ENCODE results near the gene HDAC4. TPM values are rescaled to one million over a fixed set of nuclear protein-coding genes. Genes with fewer than 3 reads are reported as not detected.

HDAC4 gene
- total RNA-seq, 1 donor from 2014 or later, result 76.6 TPM

DNA sequence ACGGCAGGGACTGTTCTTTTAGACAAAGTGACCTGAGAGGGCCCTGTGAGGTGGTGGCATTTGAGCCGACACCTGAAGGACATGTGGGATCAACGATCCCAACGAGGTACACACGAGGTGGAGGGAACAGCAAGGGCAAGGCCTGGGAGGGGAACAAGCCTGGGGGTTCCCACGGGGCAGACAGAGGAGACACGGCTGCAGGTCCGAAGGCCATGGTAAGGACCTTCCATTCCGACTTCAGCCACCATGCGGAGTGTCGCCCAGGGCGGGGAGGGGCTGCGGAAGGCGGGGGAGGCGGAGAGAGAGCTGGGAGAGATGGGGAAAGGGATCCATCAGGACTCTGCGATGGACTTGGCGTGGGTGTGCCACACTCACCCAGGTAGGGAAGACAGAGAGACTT, 151.8 kb downstream of the HDAC4 start:
- no peak for TF ChIP-seq POLR2A (IDR thresholded peaks at IDR 0.05)
- TF ChIP-seq POLR2AphosphoS5 (IDR thresholded peaks at IDR 0.05; ENCODE audit: insufficient read depth in 1 of 2, low read depth in 1 of 2), result no peak
- TF ChIP-seq, protein P1, sequence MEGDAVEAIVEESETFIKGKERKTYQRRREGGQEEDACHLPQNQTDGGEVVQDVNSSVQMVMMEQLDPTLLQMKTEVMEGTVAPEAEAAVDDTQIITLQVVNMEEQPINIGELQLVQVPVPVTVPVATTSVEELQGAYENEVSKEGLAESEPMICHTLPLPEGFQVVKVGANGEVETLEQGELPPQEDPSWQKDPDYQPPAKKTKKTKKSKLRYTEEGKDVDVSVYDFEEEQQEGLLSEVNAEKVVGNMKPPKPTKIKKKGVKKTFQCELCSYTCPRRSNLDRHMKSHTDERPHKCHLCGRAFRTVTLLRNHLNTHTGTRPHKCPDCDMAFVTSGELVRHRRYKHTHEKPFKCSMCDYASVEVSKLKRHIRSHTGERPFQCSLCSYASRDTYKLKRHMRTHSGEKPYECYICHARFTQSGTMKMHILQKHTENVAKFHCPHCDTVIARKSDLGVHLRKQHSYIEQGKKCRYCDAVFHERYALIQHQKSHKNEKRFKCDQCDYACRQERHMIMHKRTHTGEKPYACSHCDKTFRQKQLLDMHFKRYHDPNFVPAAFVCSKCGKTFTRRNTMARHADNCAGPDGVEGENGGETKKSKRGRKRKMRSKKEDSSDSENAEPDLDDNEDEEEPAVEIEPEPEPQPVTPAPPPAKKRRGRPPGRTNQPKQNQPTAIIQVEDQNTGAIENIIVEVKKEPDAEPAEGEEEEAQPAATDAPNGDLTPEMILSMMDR (IDR thresholded peaks at IDR 0.05), result no peak
- DNase-seq (ENCODE audit: extremely low spot score in 2 of 2), result no peak
- Histone ChIP-seq H3K4me1 (peaks cover 37% of the 10 kb centered on the region), H3K27ac (no peak overlapping the region), H3K27me3 (no peaks in the 10 kb centered on the region), H3K4me3 (no peak overlapping the region), H3K36me3 (no peaks in the 10 kb centered on the region), H3K9me3 (no peaks in the 10 kb centered on the region)
- intact Hi-C loops (cut with DNase I), result no loop called here

DNA sequence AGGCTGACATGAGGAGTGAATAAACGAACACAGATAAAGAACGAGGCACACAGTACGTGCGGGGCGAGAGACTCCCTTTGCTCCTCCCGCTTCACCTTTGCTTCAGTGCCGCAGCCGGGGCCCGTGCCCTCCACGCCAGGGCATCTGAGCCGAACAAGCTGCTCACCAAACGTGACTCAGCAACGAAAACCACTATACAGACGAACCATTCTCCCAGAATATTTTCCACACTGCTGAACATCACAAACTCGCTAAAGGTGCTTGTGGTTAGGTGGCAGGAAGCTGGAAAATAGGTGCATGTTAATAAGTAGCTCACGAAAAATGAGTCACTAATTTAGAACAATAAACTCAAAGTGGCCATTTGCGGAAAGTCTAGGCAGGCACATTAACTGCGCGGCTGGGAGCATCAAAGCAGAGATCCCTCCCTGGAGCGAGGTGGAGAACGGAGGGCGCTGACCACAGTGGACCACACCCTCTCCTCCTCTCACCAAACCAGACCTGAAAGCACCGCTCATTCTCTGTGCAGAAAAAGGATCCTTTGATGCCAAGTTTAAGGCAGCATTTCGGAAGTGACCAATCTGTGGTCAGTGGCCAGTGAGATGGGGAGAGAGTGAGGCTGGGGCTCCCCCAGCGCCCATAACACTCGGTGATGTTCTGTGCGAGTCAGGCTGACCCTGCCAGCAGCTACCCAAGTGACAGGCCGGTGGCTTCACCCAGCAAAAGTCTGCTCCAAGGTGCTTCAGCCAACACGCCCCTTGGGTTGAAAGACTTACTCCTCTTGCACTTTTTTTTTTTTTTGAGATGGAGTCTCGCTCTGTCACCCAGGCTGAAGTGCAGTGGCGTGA, 153.2 kb downstream of the HDAC4 start:
- Histone ChIP-seq H3K9me3 (no peaks in the 10 kb centered on the region), H3K4me3 (no peak overlapping the region), H3K4me1 (peaks cover 37% of the 10 kb centered on the region), H3K27me3 (no peaks in the 10 kb centered on the region), H3K36me3 (no peaks in the 10 kb centered on the region), H3K27ac (no peak overlapping the region)
- no peak for DNase-seq (ENCODE audit: extremely low spot score in 2 of 2)
- TF ChIP-seq POLR2A (IDR thresholded peaks at IDR 0.05), result no peak
- TF ChIP-seq, protein P1 (IDR thresholded peaks at IDR 0.05), result no peak
- TF ChIP-seq POLR2AphosphoS5 (IDR thresholded peaks at IDR 0.05; ENCODE audit: insufficient read depth in 1 of 2, low read depth in 1 of 2), result no peak
- intact Hi-C loops (cut with DNase I), result no loop called here

DNA sequence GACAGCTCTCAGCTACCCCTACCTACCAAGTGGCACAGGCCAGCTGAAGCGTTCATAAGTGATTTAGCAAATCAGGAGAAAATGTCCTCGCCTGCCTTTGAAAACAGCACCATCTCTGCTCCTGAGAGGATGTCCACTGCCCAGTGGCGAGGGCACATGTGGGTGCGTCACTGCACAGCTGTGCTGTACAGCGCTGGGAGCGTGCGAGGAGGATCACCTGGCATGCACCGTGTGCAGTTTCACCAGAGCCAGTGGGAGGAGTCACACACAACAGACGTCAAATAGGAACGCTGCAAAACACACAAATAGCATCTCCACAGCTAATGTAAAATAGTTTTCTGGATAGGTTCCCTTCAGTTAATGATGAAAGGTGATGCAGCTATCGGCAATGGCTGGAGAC, 154.1 kb downstream of the HDAC4 start:
- no peak overlapping the region for H3K27ac ChIP-seq
- H3K36me3 ChIP-seq, result no peaks in the 10 kb centered on the region
- no peak for DNase-seq (ENCODE audit: extremely low spot score in 2 of 2)
- H3K4me1 ChIP-seq, result peaks cover 37% of the 10 kb centered on the region
- H3K4me3 ChIP-seq, result peak overlapping the region in 1 of 2 donors; percentile 20
- intact Hi-C loops (cut with DNase I), result no loop called here
- H3K27me3 ChIP-seq, result no peaks in the 10 kb centered on the region
- TF ChIP-seq POLR2A (IDR thresholded peaks at IDR 0.05) (no peak), POLR2AphosphoS5 (IDR thresholded peaks at IDR 0.05; ENCODE audit: insufficient read depth in 1 of 2, low read depth in 1 of 2) (no peak)
- TF ChIP-seq, protein P1 (IDR thresholded peaks at IDR 0.05), result no peak
- no peaks in the 10 kb centered on the region for H3K9me3 ChIP-seq

DNA sequence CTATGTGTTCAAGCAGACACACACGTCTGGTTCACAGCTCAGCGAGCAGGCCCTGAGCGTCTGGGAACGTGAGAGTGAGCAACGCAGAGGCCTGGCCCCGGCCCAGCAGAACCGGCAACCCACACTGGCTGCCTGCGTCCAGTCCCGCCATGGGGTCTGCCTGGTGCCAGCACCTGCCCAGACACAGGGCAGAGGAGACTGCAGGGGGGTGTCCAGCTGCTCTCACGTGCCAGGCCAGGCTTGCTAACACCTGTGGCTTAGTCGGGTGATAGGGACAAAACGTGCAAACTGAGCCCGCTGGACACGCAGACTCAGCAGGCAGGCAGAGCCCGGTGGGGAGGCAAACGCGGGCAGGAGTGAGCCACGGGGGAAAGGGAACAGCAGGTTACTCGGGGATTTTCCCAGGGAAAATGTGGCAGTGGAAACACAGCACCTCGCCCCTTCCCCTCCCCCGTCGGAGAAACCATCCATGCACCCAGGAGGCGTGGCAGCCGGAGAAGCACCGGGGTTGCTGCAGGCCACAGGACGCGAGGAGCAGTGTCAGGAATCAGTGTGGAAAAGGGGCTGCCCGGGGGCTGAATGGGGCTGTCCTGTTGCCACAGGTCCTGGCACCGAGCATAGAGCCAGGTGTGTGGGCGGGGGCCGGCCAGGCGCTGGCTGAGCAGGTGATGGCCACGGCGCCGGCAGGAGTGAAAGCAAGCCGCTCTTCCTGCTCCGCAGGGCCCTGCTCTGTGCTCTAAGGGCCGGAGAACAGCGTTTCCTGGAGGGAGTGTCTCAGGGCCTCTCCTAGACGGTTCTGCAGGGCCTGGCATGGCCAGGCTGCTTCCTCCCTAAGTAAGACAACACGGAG, 154.7 kb downstream of the HDAC4 start:
- TF ChIP-seq, protein P1 (IDR thresholded peaks at IDR 0.05), result no peak
- no peak for TF ChIP-seq POLR2A (IDR thresholded peaks at IDR 0.05)
- TF ChIP-seq POLR2AphosphoS5 (IDR thresholded peaks at IDR 0.05; ENCODE audit: insufficient read depth in 1 of 2, low read depth in 1 of 2), result no peak
- Histone ChIP-seq H3K27me3 (no peaks in the 10 kb centered on the region), H3K9me3 (no peaks in the 10 kb centered on the region), H3K4me3 (peak overlapping the region; percentile 3 to 20), H3K36me3 (no peaks in the 10 kb centered on the region), H3K27ac (no peak overlapping the region), H3K4me1 (peaks cover 41% of the 10 kb centered on the region)
- intact Hi-C loops (cut with DNase I), result no loop called here
- no peak for DNase-seq (ENCODE audit: extremely low spot score in 2 of 2)
